B cell (primary cell): ENCODE data around the gene UGT1A4.

Experiments
- CTCF ChIP-seq: fragments of 200-600 bp; IDR thresholded peaks from one replicate; pipeline ENCODE4 v1.8.0; 2022; ENCODE audit warnings: antibody characterized with exemption, mild to moderate bottlenecking
- EZH2 ChIP-seq: IDR thresholded peaks from 2 replicates; pipeline ENCODE4 v1.6.1; 2012; ENCODE audit warnings: borderline replicate concordance, low read depth, mild to moderate bottlenecking, moderate library complexity, low read length; ENCODE audit not compliant: insufficient read depth, poor library complexity, severe bottlenecking

GRCh38 chr2:233680361-233681045 is 38.0 kb upstream of the UGT1A4 start:
- TF ChIP-seq CTCF = no peak
- TF ChIP-seq EZH2 = no peak
